NCI-H2081 treated with DMSO at 0.1 percent for 48 hours (cell line): ENCODE results near the gene ZAP70.

ENCODE experiments used
- DNase-seq: peaks from one replicate; lab custom pipeline; 2025; lab: John Stamatoyannopoulos, UW

Gene ZAP70

GRCh38 chr2:97788986-97789644, 75.7 kb downstream of the ZAP70 start:
- DNase-seq, result no peak
